ENCODE data around the gene SEZ6L. TPM values are rescaled to one million over a fixed set of nuclear protein-coding genes. Genes with fewer than 3 reads are reported as not detected.

Gene SEZ6L
- total RNA-seq, 4 donors from 2014 or later = under 0.01 TPM; not detected in 3

DNA sequence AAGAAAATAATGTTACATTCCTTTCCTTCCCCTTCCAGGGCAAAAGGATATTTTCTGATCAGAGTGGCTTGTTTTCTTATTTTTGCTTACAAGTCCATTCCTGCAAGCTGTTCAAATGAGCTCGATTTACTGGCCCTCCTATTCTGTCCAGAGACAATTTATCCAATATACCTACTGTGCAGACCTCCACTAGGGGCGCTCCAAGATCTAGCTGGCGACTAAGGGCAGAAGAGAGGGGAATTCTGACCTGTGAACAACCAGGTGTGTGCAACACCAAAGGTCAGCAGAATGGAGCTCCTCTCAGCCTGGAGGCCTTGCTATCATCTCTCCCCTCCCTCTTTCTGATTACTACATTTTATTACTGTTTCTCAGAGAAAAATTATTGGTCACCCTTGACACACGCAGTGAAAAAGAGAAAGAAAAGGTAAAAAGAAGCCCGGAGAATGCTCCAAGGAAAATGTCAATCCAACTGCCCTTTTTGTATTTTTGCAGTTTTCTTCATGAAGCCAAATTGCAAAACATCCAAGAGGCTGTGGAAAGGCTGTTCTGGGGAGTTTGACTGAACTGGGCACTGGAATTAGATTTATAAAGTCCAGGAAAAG lies 3.2 kb downstream of the SEZ6L start:
- H3K4me1 ChIP-seq = peaks cover 5 to 17% (median 11%) of the 10 kb centered on the region in 3 donors
- H3K27ac ChIP-seq = no peak overlapping the region
- H3K27me3 ChIP-seq = peaks cover 7 to 91% (median 17%) of the 10 kb centered on the region in 4 donors
- H3K36me3 ChIP-seq = no peaks in the 10 kb centered on the region
- intact Hi-C loops (cut with DNase I) = no loop called here
- H3K4me3 ChIP-seq = no peak overlapping the region
- DNase-seq = no peak
- no peaks in the 10 kb centered on the region for H3K9me3 ChIP-seq
- WGBS, 2 donors = 25 to 37% methylated on average over 5 of the region's 5 CpGs
- peak in 5 of 6 experiments; percentile 19 to 53 (median 44) for TF ChIP-seq CTCF (IDR thresholded peaks at IDR 0.05)
- TF ChIP-seq POLR2A (IDR thresholded peaks at IDR 0.05) = no peak

DNA sequence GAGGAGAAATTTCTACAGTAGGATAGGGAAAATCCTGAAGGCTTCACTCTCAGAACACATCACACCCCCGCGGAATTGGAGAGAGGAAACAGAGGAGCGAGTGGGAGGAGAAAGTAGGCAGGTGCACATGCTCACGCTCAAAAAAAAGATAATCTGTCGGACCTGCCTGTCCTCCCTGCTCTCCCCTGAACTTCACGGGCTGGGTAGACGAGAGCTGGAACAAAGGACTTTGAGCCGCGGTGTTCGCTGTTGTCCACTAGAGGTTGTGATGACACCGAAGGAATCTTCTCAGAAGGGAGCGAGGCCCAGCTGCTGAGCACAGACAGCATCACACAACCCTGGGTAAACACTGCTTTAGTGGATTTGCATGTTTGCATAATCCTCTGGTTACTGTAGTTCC lies 5.0 kb downstream of the SEZ6L start:
- Histone ChIP-seq H3K27me3 (peaks cover 7 to 79% (median 14%) of the 10 kb centered on the region in 4 donors), H3K36me3 (no peaks in the 10 kb centered on the region), H3K27ac (no peak overlapping the region), H3K4me1 (peaks cover 5 to 10% (median 8%) of the 10 kb centered on the region in 3 donors), H3K9me3 (no peaks in the 10 kb centered on the region), H3K4me3 (no peak overlapping the region)
- WGBS, 2 donors = 18 to 38% methylated on average over 12 of the region's 12 CpGs
- TF ChIP-seq POLR2A (IDR thresholded peaks at IDR 0.05) = no peak
- no peak for TF ChIP-seq CTCF (IDR thresholded peaks at IDR 0.05)
- intact Hi-C loops (cut with DNase I) = no loop called here
- DNase-seq = no peak

DNA sequence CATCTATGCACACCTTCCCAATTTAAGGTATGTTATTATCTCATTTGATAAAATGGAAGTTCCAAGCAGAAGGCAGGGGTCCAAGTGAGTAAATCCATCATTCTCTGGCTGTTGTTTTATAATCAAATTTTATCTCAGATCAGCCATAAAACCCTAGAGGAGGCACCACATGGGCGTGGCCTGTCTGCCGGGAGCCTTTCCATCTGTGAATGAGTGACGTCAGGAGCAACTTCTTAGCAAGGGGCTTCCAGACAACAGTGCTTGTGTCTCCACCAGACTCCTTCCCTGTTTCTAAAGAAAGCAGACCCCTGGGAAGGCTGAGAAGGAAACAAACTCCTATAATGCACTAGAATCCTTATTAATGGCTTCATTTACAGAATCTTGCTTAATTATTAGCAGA lies 13.5 kb downstream of the SEZ6L start:
- Histone ChIP-seq H3K4me1 (no peaks in the 10 kb centered on the region), H3K27ac (no peak overlapping the region), H3K27me3 (peaks cover 0 to 39% (median 0%) of the 10 kb centered on the region in 4 donors), H3K4me3 (no peak overlapping the region), H3K9me3 (no peaks in the 10 kb centered on the region), H3K36me3 (no peaks in the 10 kb centered on the region)
- intact Hi-C loops (cut with DNase I) = no loop called here
- no peak for TF ChIP-seq CTCF (IDR thresholded peaks at IDR 0.05)
- no peak for TF ChIP-seq POLR2A (IDR thresholded peaks at IDR 0.05)
- WGBS, 2 donors = 29 to 46% methylated on average over 3 of the region's 3 CpGs
- DNase-seq = no peak

DNA sequence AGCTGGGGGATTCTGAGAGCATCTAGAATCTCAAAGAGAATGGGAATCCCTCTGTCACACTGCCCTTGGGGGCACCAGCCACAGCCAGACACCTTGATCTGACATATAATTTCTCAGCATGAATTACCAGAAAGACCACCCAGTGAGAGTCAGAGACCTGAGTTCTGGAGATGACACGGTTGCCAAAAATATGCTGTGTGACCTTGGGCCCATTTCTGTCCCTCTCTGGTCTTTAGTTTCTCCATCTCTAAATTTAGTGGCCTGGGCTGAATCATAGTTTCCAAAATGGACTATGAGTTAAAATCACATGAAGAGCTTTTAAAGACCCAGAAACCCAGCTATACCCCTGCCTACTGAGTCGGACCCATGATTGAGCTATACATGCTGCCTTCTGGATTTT lies 15.9 kb downstream of the SEZ6L start:
- H3K9me3 ChIP-seq = no peaks in the 10 kb centered on the region
- DNase-seq = no peak
- no peaks in the 10 kb centered on the region for H3K4me1 ChIP-seq
- no peak overlapping the region for H3K27ac ChIP-seq
- H3K36me3 ChIP-seq = no peaks in the 10 kb centered on the region
- peaks cover 0 to 29% (median 0%) of the 10 kb centered on the region in 4 donors for H3K27me3 ChIP-seq
- WGBS, 2 donors = 69 to 82% methylated on average over 2 of the region's 2 CpGs
- H3K4me3 ChIP-seq = no peak overlapping the region
- intact Hi-C loops (cut with DNase I) = no loop called here
- no peak for TF ChIP-seq CTCF (IDR thresholded peaks at IDR 0.05)
- no peak for TF ChIP-seq POLR2A (IDR thresholded peaks at IDR 0.05)

DNA sequence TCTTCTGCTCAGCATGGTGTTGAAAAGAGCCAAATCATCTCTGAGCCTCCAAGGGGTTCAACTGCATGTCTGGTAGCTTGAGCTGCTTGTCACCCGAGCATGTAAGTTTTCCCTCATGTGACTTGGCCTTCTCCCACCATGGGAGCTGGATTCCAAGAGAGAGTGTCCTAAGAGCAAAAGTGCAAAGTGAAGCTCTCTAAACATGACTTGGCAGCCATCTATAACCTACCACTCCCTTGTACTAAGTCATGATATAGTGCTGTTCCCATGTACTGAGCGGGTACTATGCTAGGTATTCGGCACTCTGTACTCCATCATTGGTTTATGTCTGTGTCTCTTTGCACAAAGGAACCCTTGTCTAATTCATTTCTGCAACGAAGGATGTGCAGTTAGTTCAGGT lies 19.1 kb downstream of the SEZ6L start:
- no peaks in the 10 kb centered on the region for H3K9me3 ChIP-seq
- no peaks in the 10 kb centered on the region for H3K4me1 ChIP-seq
- no peak for DNase-seq
- no peaks in the 10 kb centered on the region for H3K36me3 ChIP-seq
- intact Hi-C loops (cut with DNase I) = no loop called here
- peaks cover 0 to 29% (median 0%) of the 10 kb centered on the region in 4 donors for H3K27me3 ChIP-seq
- H3K27ac ChIP-seq = no peak overlapping the region
- TF ChIP-seq CTCF (IDR thresholded peaks at IDR 0.05) (no peak), POLR2A (IDR thresholded peaks at IDR 0.05) (no peak)
- H3K4me3 ChIP-seq = no peak overlapping the region
- WGBS, 2 donors = 59 to 60% methylated on average over 4 of the region's 4 CpGs
